ENCODE measurements around the gene PDXP. TPM values are rescaled to one million over a fixed set of nuclear protein-coding genes. Genes with fewer than 3 reads are reported as not detected.

PDXP gene
- total RNA-seq, 1 experiment from 2014 or later: 10.5 TPM

DNA sequence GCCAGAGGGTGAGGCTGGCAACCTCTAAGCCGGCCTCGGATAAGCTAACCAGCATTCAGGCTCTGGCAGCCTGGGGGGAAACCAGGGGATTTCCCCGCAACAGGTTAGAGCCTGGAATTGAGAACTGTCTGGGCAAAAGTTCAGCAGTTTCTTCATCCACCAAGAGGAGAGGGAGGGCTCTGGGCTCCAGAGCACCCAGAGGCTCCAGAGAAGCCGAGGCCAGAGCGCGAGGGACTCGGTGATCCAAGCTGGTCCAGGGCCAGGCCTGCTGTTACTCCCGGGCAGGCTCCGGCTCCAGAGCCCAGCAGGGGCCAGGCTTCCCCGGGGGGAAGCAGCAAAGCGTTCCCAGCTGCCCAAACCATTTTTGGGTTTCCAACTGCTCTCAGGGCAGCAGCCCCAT lies 32.4 kb upstream of the PDXP start:
- CTCF ChIA-PET: interaction anchor here (0.7 to 10.9 kb wide), 4 partner anchors 11 to 19 kb away, joined by 3 to 112 read pairs (median 6); partner anchors contain the start of gene SH3BP1
- Mint-ChIP-seq H3K27me3 (ENCODE audit: insufficient read depth, unreplicated experiment) (no peaks in the 10 kb centered on the region), H3K4me1 (ENCODE audit: insufficient read depth, unreplicated experiment) (no peaks in the 10 kb centered on the region), H3K27ac (ENCODE audit: low read depth, unreplicated experiment) (no peak overlapping the region), H3K9me3 (ENCODE audit: unreplicated experiment) (no peaks in the 10 kb centered on the region), H3K4me3 (ENCODE audit: unreplicated experiment) (no peak overlapping the region), H3K36me3 (ENCODE audit: insufficient read depth, unreplicated experiment) (peaks cover 18% of the 10 kb centered on the region)
- POLR2A ChIA-PET: interaction anchor here (0.6 to 1.2 kb wide), 2 partner anchors 10 to 231 kb away, joined by 4 to 5 read pairs; no protein-coding TSS in a partner anchor
- intact Hi-C loops (cut with micrococcal nuclease): no loop called here
- BruUV-seq (replicated peaks): no TSS peak
- TF ChIP-seq CTCF (IDR thresholded peaks at IDR 0.05; ENCODE audit: unreplicated experiment): no peak
- DNase-seq (ENCODE audit: unreplicated experiment): no peak

DNA sequence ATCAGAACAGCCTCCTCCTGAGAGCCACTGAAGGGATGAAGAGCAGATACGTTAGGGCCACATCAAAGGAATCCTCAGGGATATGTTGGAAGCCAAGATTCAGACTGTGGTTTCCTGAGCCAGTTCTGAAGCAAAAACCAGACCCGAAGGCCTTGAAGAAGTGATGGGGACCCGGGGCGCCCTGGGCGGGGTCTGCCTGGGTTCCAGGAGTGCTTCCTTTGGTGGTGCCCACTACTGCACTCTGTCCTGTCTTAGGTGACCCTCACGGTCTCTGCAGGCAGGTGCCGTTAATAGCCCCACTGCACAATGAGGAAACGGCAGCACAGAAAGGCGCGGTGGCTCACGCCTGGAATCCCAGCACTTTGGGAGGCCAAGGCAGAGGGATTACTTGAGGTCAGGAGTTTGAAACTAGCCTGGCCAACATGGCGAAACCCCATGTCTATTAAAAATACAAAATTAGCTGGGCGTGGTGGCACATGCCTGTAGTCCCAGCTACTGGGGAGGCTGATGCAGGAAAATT lies 31.9 kb upstream of the PDXP start:
- no peak overlapping the region for H3K27ac Mint-ChIP-seq (ENCODE audit: low read depth, unreplicated experiment)
- peaks cover 14% of the 10 kb centered on the region for H3K36me3 Mint-ChIP-seq (ENCODE audit: insufficient read depth, unreplicated experiment)
- intact Hi-C loops (cut with micrococcal nuclease): no loop called here
- H3K4me3 Mint-ChIP-seq (ENCODE audit: unreplicated experiment): no peak overlapping the region
- DNase-seq (ENCODE audit: unreplicated experiment): no peak
- ChIA-PET POLR2A (interaction anchor here (0.9 to 1.2 kb wide), 2 partner anchors 10 to 16 kb away, joined by 4 to 5 read pairs; no protein-coding TSS in a partner anchor), CTCF (interaction anchor here (0.7 to 10.9 kb wide), 5 partner anchors 9 to 165 kb away, joined by 3 to 112 read pairs (median 4); partner anchors contain the start of gene SH3BP1)
- no TSS peak for BruUV-seq (replicated peaks)
- H3K4me1 Mint-ChIP-seq (ENCODE audit: insufficient read depth, unreplicated experiment): no peaks in the 10 kb centered on the region
- no peaks in the 10 kb centered on the region for H3K27me3 Mint-ChIP-seq (ENCODE audit: insufficient read depth, unreplicated experiment)
- no peaks in the 10 kb centered on the region for H3K9me3 Mint-ChIP-seq (ENCODE audit: unreplicated experiment)
- TF ChIP-seq CTCF (IDR thresholded peaks at IDR 0.05; ENCODE audit: unreplicated experiment): no peak

DNA sequence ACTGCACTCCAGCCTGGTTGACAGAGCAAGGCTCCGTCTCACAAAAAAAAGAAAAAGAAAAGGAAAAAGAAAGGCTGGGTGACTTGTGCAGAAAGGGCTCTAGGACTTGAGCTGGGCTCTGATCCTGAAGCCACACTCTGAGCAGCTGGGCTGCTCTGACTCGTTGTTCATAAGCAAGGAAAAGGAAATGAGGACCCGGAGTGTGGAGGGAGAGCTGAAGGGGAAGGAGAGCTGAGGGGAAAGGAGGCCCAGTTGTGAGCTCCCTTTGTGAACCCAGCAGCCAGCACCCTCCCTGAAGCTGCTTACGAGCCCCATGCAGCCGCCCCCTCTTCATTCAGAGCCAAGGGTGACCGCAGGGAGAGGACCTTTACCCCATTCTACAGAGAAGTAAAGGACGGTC lies 31.4 kb upstream of the PDXP start:
- H3K36me3 Mint-ChIP-seq (ENCODE audit: insufficient read depth, unreplicated experiment): peaks cover 13% of the 10 kb centered on the region
- intact Hi-C loops (cut with micrococcal nuclease): no loop called here
- no peaks in the 10 kb centered on the region for H3K4me1 Mint-ChIP-seq (ENCODE audit: insufficient read depth, unreplicated experiment)
- no peaks in the 10 kb centered on the region for H3K27me3 Mint-ChIP-seq (ENCODE audit: insufficient read depth, unreplicated experiment)
- no TSS peak for BruUV-seq (replicated peaks)
- CTCF ChIA-PET: interaction anchor here (1.1 to 10.9 kb wide), 3 partner anchors 9 to 165 kb away, joined by 3 to 112 read pairs (median 4); no protein-coding TSS in a partner anchor
- H3K27ac Mint-ChIP-seq (ENCODE audit: low read depth, unreplicated experiment): no peak overlapping the region
- DNase-seq (ENCODE audit: unreplicated experiment): no peak
- no peak overlapping the region for H3K4me3 Mint-ChIP-seq (ENCODE audit: unreplicated experiment)
- TF ChIP-seq CTCF (IDR thresholded peaks at IDR 0.05; ENCODE audit: unreplicated experiment): no peak
- POLR2A ChIA-PET: interaction anchor here (0.9 to 1.2 kb wide), 2 partner anchors 9 to 17 kb away, joined by 4 to 5 read pairs; no protein-coding TSS in a partner anchor
- H3K9me3 Mint-ChIP-seq (ENCODE audit: unreplicated experiment): no peaks in the 10 kb centered on the region

DNA sequence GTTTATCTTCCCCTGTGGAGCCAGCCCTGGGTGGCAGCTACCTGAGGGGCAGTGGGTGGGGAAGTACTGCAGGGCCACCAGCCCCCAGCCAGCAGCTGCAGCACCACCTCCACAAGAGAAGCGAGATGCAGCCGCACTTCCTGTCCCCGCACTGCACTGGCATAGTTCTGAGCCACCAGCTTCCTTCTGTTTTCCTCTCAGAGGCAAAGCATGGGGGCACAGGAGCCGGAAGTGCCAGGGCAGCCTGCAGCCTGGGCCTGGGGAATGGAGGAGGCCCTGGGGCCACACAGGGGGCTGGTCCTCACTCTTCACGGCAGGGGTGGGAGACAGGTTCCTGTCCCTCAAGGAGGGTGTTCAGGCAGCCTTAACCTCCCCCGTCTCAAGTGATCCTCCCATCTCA lies 31.0 kb upstream of the PDXP start:
- BruUV-seq (replicated peaks): no TSS peak
- intact Hi-C loops (cut with micrococcal nuclease): no loop called here
- Mint-ChIP-seq H3K27me3 (ENCODE audit: insufficient read depth, unreplicated experiment) (no peaks in the 10 kb centered on the region), H3K27ac (ENCODE audit: low read depth, unreplicated experiment) (no peak overlapping the region), H3K4me1 (ENCODE audit: insufficient read depth, unreplicated experiment) (no peaks in the 10 kb centered on the region), H3K36me3 (ENCODE audit: insufficient read depth, unreplicated experiment) (peaks cover 11% of the 10 kb centered on the region), H3K9me3 (ENCODE audit: unreplicated experiment) (no peaks in the 10 kb centered on the region), H3K4me3 (ENCODE audit: unreplicated experiment) (no peak overlapping the region)
- ChIA-PET POLR2A (interaction anchor here (0.5 to 1.2 kb wide), 3 partner anchors 9 to 138 kb away, joined by 3 to 5 read pairs (median 4); no protein-coding TSS in a partner anchor), CTCF (interaction anchor here (1.1 to 10.9 kb wide), 4 partner anchors 10 to 164 kb away, joined by 3 to 112 read pairs (median 4); no protein-coding TSS in a partner anchor)
- TF ChIP-seq CTCF (IDR thresholded peaks at IDR 0.05; ENCODE audit: unreplicated experiment): no peak
- no peak for DNase-seq (ENCODE audit: unreplicated experiment)
